Panc1 (cell line): ENCODE data around the gene SERGEF. TPM values are rescaled to one million over a fixed set of nuclear protein-coding genes. Genes with fewer than 3 reads are reported as not detected.

ENCODE experiments used
- ATAC-seq: fragments of 200-7000 bp; cut with Tn5 transposase; 2 replicates; pipeline ENCODE4 v1.9.1; 2020; ENCODE audit warnings: mild to moderate bottlenecking, moderate library complexity
- BruUV-seq: library from RNA; stranded (reverse); fragments of 400-500 nt; replicated peaks from 2 replicates; lab custom pipeline; 2021; lab: Mats Ljungman, UMichigan
- CTCF ChIA-PET: fragments of 300-600 bp; sonication (Branson Sonifier 250); formaldehyde crosslinking; loops from one replicate; lab custom pipeline; 2022; ENCODE audit warnings: antibody characterized with exemption; lab: Charles Lee
- POLR2A ChIA-PET: fragments of 300-600 bp; sonication (Branson Sonifier 250); formaldehyde crosslinking; loops from one replicate; lab custom pipeline; 2022; ENCODE audit warnings: antibody characterized with exemption; lab: Charles Lee
- DNase-seq: peaks from one replicate; pipeline ENCODE4 v3.0.0-alpha.2; 2010; ENCODE audit warnings: low read depth, low spot score
- H3K27ac ChIP-seq: 2 replicates; pipeline ENCODE4 v1.5.1; 2011; ENCODE audit warnings: mild to moderate bottlenecking, low read length, inconsistent platforms
- H3K27me3 ChIP-seq: fragments of 200-500 bp; sonication (Bioruptor generic); 2 replicates; pipeline ENCODE4 v1.6.0; 2014; ENCODE audit warnings: low read length, inconsistent platforms; ENCODE audit not compliant: control insufficient read depth, insufficient read depth
- H3K36me3 ChIP-seq: fragments of 200-500 bp; sonication (Bioruptor generic); 2 replicates; pipeline ENCODE4 v1.5.1; 2014; ENCODE audit warnings: inconsistent platforms, mild to moderate bottlenecking, low read length, moderate library complexity; ENCODE audit not compliant: control insufficient read depth, insufficient read depth
- H3K4me1 ChIP-seq: 2 replicates; pipeline ENCODE4 v1.5.1; 2011; ENCODE audit warnings: inconsistent platforms, mild to moderate bottlenecking, low read length, moderate library complexity; ENCODE audit not compliant: control insufficient read depth, insufficient read depth
- H3K4me3 ChIP-seq, 2 experiments: 2 replicates each; pipeline ENCODE4 v1.5.1; 2011 to 2012; ENCODE audit warnings: low read depth in 2 of 2, low read length in 2 of 2, mild to moderate bottlenecking in 2 of 2, inconsistent platforms in 1 of 2, moderate library complexity in 1 of 2
- H3K9me3 ChIP-seq: fragments of 200-500 bp; sonication (Bioruptor generic); 2 replicates; pipeline ENCODE4 v1.5.1; 2014; ENCODE audit warnings: low read depth, mild to moderate bottlenecking, inconsistent platforms, low read length, moderate library complexity; ENCODE audit not compliant: control insufficient read depth, insufficient read depth
- POLR2AphosphoS5 ChIP-seq: IDR thresholded peaks from 2 replicates; pipeline ENCODE4 v1.6.1; 2012; ENCODE audit warnings: mild to moderate bottlenecking, low read depth, low read length, moderate library complexity
- SIN3A ChIP-seq: IDR thresholded peaks from 2 replicates; pipeline ENCODE4 v1.6.1; 2012; ENCODE audit warnings: low read depth, mild to moderate bottlenecking, low read length, moderate library complexity, borderline replicate concordance; ENCODE audit not compliant: insufficient read depth
- TCF7L2 ChIP-seq: IDR thresholded peaks from 2 replicates; pipeline ENCODE4 v1.6.1; 2011; ENCODE audit warnings: mild to moderate bottlenecking, low read depth, low read length, inconsistent platforms
- in situ Hi-C: cut with HindIII; loops from 2 replicates; pipeline ENCODE4 v1.10.0; 2016; ENCODE audit warnings: low sequenced_read_pairs, low pct_unique_long_range_greater_than_20kb
- intact Hi-C: fragments of 100-400 bp; cut with micrococcal nuclease; formaldehyde crosslinking; loops from one replicate; pipeline ENCODE4 v1.10.0; 2022; ENCODE audit not compliant: unreplicated experiment
- total RNA-seq: library from RNA; stranded (reverse); gene quantifications from one replicate; pipeline ENCODE4 v1.2.1, GENCODE V29; 2021; ENCODE audit not compliant: unreplicated experiment
- TF ChIP-seq, protein P1 (sequence below), 2 experiments: IDR thresholded peaks; 2 replicates each; pipeline ENCODE4 v1.6.1; 2011 to 2012; ENCODE audit warnings: low read depth in 2 of 2, control low read depth in 1 of 2, low read length in 1 of 2, mild to moderate bottlenecking in 1 of 2, moderate library complexity in 1 of 2; ENCODE audit not compliant: insufficient read depth in 1 of 2
- TF ChIP-seq, protein P2 (sequence below): fragments of 450-650 bp; IDR thresholded peaks from 2 replicates; pipeline ENCODE4 v1.5.1; 2017; ENCODE audit warnings: mild to moderate bottlenecking

SERGEF gene
- total RNA-seq, 1 experiment from 2014 or later: 35.5 TPM

DNA sequence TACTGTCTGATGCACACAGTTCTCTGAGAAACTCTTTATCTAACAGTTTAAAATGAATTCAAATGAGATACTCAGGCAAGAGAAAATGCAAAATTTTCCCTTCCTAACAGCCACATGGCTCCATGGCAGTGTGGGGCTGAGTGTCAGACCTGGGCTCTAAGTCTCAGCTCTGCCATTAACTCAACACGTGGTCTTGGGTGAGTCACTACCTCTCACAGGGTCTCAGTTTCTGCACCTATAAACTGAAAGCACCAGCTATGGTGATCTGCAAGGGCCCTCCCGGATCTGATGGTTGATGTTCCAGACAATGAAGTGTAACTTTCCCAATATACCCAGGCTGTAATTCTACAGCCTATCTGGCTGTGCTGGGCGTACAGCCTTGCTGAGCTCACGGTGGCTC, 207.8 kb downstream of the SERGEF start:
- ATAC-seq (no peak), DNase-seq (no peak)
- H3K27ac ChIP-seq: no peak overlapping the region
- ChIA-PET POLR2A (no interaction called here), CTCF (interaction anchor here (0.6 kb wide), 1 partner anchor 330 kb away, joined by 8 read pairs; no protein-coding TSS in a partner anchor)
- TF ChIP-seq, protein P1, sequence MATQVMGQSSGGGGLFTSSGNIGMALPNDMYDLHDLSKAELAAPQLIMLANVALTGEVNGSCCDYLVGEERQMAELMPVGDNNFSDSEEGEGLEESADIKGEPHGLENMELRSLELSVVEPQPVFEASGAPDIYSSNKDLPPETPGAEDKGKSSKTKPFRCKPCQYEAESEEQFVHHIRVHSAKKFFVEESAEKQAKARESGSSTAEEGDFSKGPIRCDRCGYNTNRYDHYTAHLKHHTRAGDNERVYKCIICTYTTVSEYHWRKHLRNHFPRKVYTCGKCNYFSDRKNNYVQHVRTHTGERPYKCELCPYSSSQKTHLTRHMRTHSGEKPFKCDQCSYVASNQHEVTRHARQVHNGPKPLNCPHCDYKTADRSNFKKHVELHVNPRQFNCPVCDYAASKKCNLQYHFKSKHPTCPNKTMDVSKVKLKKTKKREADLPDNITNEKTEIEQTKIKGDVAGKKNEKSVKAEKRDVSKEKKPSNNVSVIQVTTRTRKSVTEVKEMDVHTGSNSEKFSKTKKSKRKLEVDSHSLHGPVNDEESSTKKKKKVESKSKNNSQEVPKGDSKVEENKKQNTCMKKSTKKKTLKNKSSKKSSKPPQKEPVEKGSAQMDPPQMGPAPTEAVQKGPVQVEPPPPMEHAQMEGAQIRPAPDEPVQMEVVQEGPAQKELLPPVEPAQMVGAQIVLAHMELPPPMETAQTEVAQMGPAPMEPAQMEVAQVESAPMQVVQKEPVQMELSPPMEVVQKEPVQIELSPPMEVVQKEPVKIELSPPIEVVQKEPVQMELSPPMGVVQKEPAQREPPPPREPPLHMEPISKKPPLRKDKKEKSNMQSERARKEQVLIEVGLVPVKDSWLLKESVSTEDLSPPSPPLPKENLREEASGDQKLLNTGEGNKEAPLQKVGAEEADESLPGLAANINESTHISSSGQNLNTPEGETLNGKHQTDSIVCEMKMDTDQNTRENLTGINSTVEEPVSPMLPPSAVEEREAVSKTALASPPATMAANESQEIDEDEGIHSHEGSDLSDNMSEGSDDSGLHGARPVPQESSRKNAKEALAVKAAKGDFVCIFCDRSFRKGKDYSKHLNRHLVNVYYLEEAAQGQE (IDR thresholded peaks at IDR 0.05; ENCODE audit: insufficient read depth in 1 of 2, low read depth in 2 of 2, low read length in 1 of 2): no peak
- TF ChIP-seq SIN3A (no peak), TCF7L2 (no peak)
- intact Hi-C loops: no loop called here
- no peaks in the 10 kb centered on the region for H3K36me3 ChIP-seq
- in situ Hi-C loops: no loop called here
- H3K9me3 ChIP-seq: no peaks in the 10 kb centered on the region
- H3K27me3 ChIP-seq: no peaks in the 10 kb centered on the region
- H3K4me3 ChIP-seq: no peak overlapping the region
- no peaks in the 10 kb centered on the region for H3K4me1 ChIP-seq
- BruUV-seq: no TSS peak

DNA sequence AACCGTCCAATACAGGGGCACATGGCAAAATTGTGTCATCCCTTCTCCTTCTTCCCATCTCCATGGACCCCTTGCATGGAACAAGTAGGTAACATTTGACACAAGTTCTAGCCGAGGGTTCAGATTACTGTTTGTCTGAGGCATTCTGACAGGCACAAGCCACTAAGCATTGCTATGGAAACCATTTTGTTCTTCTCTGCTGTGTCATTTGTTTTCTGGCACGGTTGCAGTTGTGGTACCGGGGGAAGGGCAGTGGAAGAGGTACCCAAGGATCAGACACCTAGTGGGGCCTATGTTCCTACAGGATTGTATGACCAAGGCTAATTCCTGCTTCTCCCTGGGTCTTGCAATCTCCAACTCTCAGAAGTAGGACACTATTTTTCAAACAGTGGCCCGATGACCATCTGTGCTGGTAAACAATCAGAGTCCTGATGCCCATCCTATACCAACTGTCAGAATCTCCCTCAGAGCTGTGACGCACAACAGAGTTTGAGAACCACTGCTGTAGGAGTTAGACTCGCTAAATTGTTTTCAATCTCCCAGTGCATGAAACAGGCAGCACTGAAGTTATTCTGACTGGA, 209.0 kb downstream of the SERGEF start:
- Histone ChIP-seq H3K27ac (no peak overlapping the region), H3K36me3 (no peaks in the 10 kb centered on the region), H3K4me1 (no peaks in the 10 kb centered on the region), H3K9me3 (no peaks in the 10 kb centered on the region), H3K4me3 (no peak overlapping the region), H3K27me3 (no peaks in the 10 kb centered on the region)
- POLR2A ChIA-PET: no interaction called here
- in situ Hi-C loops: no loop called here
- DNase-seq (no peak), ATAC-seq (no peak)
- intact Hi-C loops: no loop called here
- TF ChIP-seq, protein P1 (IDR thresholded peaks at IDR 0.05; ENCODE audit: insufficient read depth in 1 of 2, low read depth in 2 of 2, low read length in 1 of 2): no peak
- TF ChIP-seq, protein P2, sequence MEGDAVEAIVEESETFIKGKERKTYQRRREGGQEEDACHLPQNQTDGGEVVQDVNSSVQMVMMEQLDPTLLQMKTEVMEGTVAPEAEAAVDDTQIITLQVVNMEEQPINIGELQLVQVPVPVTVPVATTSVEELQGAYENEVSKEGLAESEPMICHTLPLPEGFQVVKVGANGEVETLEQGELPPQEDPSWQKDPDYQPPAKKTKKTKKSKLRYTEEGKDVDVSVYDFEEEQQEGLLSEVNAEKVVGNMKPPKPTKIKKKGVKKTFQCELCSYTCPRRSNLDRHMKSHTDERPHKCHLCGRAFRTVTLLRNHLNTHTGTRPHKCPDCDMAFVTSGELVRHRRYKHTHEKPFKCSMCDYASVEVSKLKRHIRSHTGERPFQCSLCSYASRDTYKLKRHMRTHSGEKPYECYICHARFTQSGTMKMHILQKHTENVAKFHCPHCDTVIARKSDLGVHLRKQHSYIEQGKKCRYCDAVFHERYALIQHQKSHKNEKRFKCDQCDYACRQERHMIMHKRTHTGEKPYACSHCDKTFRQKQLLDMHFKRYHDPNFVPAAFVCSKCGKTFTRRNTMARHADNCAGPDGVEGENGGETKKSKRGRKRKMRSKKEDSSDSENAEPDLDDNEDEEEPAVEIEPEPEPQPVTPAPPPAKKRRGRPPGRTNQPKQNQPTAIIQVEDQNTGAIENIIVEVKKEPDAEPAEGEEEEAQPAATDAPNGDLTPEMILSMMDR: no peak
- TF ChIP-seq POLR2AphosphoS5: no peak
- no peak for TF ChIP-seq SIN3A
- no TSS peak for BruUV-seq
- CTCF ChIA-PET: no interaction called here
